ENCODE data around the gene ROBO1.

Gene ROBO1

DNA sequence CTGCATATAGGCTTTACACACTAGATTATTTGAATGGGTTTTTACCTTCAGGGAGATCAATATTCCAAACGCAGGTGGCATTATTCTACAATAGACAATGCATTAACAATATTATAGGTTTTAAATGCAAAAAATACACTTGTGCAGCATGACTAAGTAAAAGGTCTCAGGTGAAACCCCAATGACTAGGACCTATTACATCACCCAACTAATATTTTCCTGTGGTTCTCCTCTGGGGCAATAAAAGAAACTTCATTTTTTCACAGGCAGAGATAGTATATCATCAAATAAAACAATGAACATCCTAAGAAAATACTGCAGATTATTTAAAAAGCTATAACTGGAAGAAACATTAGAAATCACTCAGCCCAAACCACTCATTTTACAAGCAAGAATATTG is 375.3 kb downstream of the ROBO1 start:
- TF ChIP-seq CTCF (conservative IDR thresholded peaks at IDR 0.05; ENCODE audit: low read depth, low read length) = no peak
- no peak overlapping the region for H3K4me3 ChIP-seq (ENCODE audit: low read depth, low read length)
- DNase-seq (ENCODE audit: low read depth) = peak; percentile 61

DNA sequence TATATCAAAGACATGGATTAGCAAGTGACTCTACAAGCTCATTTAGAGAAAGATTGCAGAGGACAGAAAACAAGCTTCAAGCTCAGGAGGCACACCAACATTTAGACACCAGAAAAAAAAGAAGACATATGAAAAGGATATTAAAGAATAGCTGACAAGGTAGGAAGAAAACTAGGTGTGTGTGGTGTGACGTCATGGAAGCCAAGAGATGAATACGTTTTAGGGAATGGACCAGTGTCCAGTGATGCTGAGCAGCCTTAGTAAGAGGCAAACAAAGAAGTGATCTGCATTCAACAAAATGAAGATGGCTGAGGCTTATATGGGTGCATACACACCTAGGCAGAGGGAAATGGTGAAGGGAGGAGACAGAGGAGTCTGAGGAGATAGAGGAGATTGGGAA is 377.4 kb downstream of the ROBO1 start:
- H3K4me3 ChIP-seq (ENCODE audit: low read depth, low read length) = no peak overlapping the region
- no peak for DNase-seq (ENCODE audit: low read depth)
- no peak for TF ChIP-seq CTCF (conservative IDR thresholded peaks at IDR 0.05; ENCODE audit: low read depth, low read length)

GRCh38 chr3:79385211-79385610 is 382.6 kb downstream of the ROBO1 start:
- no peak for DNase-seq (ENCODE audit: low read depth)
- TF ChIP-seq CTCF (conservative IDR thresholded peaks at IDR 0.05; ENCODE audit: low read depth, low read length) = no peak
- H3K4me3 ChIP-seq (ENCODE audit: low read depth, low read length) = no peak overlapping the region

GRCh38 chr3:79383402-79384012 is 384.3 kb downstream of the ROBO1 start:
- H3K4me3 ChIP-seq (ENCODE audit: low read depth, low read length) = peak overlapping the region; percentile 13
- DNase-seq (ENCODE audit: low read depth) = peak; percentile 80
- TF ChIP-seq CTCF (conservative IDR thresholded peaks at IDR 0.05; ENCODE audit: low read depth, low read length) = no peak

DNA sequence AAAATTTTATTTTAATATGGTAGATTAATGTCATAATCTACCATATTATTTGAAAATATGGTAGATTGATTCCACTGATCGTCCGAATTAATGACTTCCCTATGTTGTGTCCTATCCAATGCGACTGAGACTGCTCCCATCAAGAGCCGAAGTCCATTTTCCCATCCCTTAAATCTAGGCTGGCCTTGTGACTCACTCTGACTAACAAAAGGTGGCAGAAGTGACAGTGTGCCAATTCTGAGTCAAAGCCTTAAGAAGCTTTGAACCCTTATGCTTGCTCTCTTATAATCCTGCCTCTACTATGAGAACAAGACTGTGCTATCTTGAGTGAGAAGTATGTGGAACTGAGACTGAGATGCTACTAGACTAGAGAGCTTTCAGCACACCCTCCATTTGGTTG is 387.2 kb downstream of the ROBO1 start:
- H3K4me3 ChIP-seq (ENCODE audit: low read depth, low read length) = no peak overlapping the region
- DNase-seq (ENCODE audit: low read depth) = no peak
- TF ChIP-seq CTCF (conservative IDR thresholded peaks at IDR 0.05; ENCODE audit: low read depth, low read length) = no peak

DNA sequence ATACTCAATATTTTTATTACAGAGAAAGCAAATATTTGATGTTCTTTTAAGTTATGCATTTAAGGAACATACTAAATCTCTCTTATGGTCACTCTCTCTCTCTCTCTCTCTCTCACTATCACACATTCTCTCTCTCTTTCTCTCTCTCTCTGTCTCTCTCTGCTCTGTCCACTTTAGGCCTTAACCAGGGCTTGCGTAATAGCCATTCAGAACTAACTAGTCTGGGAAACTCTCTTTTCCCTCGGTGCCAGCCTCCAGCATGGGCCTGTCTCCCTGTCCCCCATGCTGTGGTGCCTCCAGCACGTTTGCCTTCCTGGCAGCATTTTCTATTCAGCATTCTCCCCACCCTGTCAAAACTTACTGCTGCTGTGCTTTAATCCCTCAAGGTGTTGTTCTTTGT is 389.7 kb downstream of the ROBO1 start:
- DNase-seq (ENCODE audit: low read depth) = no peak
- no peak overlapping the region for H3K4me3 ChIP-seq (ENCODE audit: low read depth, low read length)
- TF ChIP-seq CTCF (conservative IDR thresholded peaks at IDR 0.05; ENCODE audit: low read depth, low read length) = no peak

GRCh38 chr3:79369306-79369705 is 398.5 kb downstream of the ROBO1 start:
- no peak overlapping the region for H3K4me3 ChIP-seq (ENCODE audit: low read depth, low read length)
- TF ChIP-seq CTCF (conservative IDR thresholded peaks at IDR 0.05; ENCODE audit: low read depth, low read length) = peak; percentile 53
- peak; percentile 65 for DNase-seq (ENCODE audit: low read depth)
